Measurements from ENCODE around the gene ARID5B. TPM values are rescaled to one million over a fixed set of nuclear protein-coding genes. Genes with fewer than 3 reads are reported as not detected.

ARID5B gene
- polyA plus RNA-seq, 4 donors: 47.6 to 56.4 (median 51.1) TPM

- no peak for DNase-seq (ENCODE audit: low read depth in 4 of 4, low spot score in 3 of 4)
Observed at GRCh38 chr10:61936770-61937169, 35.3 kb downstream of the ARID5B start.

GRCh38 chr10:61937631-61938351 is 36.3 kb downstream of the ARID5B start:
- DNase-seq (ENCODE audit: low read depth in 4 of 4, low spot score in 3 of 4): no peak

- no peak for DNase-seq (ENCODE audit: low read depth in 4 of 4, low spot score in 3 of 4)
Observed at GRCh38 chr10:61939902-61940301, 38.4 kb downstream of the ARID5B start.

- DNase-seq (ENCODE audit: low read depth in 4 of 4, low spot score in 3 of 4): no peak
Observed at GRCh38 chr10:61941202-61941681, 39.7 kb downstream of the ARID5B start.

- DNase-seq (ENCODE audit: low read depth in 4 of 4, low spot score in 3 of 4): no peak
Observed at GRCh38 chr10:61942604-61943461, 41.3 kb downstream of the ARID5B start.

GRCh38 chr10:61943674-61944378 is 42.3 kb downstream of the ARID5B start:
- no peak for DNase-seq (ENCODE audit: low read depth in 4 of 4, low spot score in 3 of 4)

GRCh38 chr10:61944410-61945147 is 43.1 kb downstream of the ARID5B start:
- no peak for DNase-seq (ENCODE audit: low read depth in 4 of 4, low spot score in 3 of 4)

- DNase-seq (ENCODE audit: low read depth in 4 of 4, low spot score in 3 of 4): no peak
Observed at GRCh38 chr10:61949687-61950086, 48.2 kb downstream of the ARID5B start.

- no peak for DNase-seq (ENCODE audit: low read depth in 4 of 4, low spot score in 3 of 4)
Observed at GRCh38 chr10:61950449-61951143, 49.1 kb downstream of the ARID5B start.

- no peak for DNase-seq (ENCODE audit: low read depth in 4 of 4, low spot score in 3 of 4)
Observed at GRCh38 chr10:61951144-61951483, 49.6 kb downstream of the ARID5B start.

- no peak for DNase-seq (ENCODE audit: low read depth in 4 of 4, low spot score in 3 of 4)
Observed at GRCh38 chr10:61952028-61952674, 50.7 kb downstream of the ARID5B start.

- DNase-seq (ENCODE audit: low read depth in 4 of 4, low spot score in 3 of 4): no peak
Observed at GRCh38 chr10:61953183-61953582, 51.7 kb downstream of the ARID5B start.

- DNase-seq (ENCODE audit: low read depth in 4 of 4, low spot score in 3 of 4): no peak
Observed at GRCh38 chr10:61957806-61958205, 56.3 kb downstream of the ARID5B start.

GRCh38 chr10:61958311-61958710 is 56.8 kb downstream of the ARID5B start:
- no peak for DNase-seq (ENCODE audit: low read depth in 4 of 4, low spot score in 3 of 4)

GRCh38 chr10:61958805-61959204 is 57.3 kb downstream of the ARID5B start:
- DNase-seq (ENCODE audit: low read depth in 4 of 4, low spot score in 3 of 4): no peak

GRCh38 chr10:61959814-61960213 is 58.3 kb downstream of the ARID5B start:
- no peak for DNase-seq (ENCODE audit: low read depth in 4 of 4, low spot score in 3 of 4)

GRCh38 chr10:61960396-61961120 is 59.1 kb downstream of the ARID5B start:
- DNase-seq (ENCODE audit: low read depth in 4 of 4, low spot score in 3 of 4): no peak

- DNase-seq (ENCODE audit: low read depth in 4 of 4, low spot score in 3 of 4): no peak
Observed at GRCh38 chr10:61961278-61961677, 59.8 kb downstream of the ARID5B start.

GRCh38 chr10:61962971-61963370 is 61.5 kb downstream of the ARID5B start:
- DNase-seq (ENCODE audit: low read depth in 4 of 4, low spot score in 3 of 4): no peak

Measured in right renal pelvis (tissue), 4 donors.